Bronchial epithelial cell (primary cell): Measurements from ENCODE around the gene ASIC2. TPM values are rescaled to one million over a fixed set of nuclear protein-coding genes. Genes with fewer than 3 reads are reported as not detected.

Experiments
- DNase-seq: peaks from one replicate; pipeline ENCODE4 v3.0.0-alpha.2; 2010; ENCODE audit warnings: low read depth
- FAIRE-seq: peaks from 2 replicates; lab custom pipeline; 2011; peaks lifted over from hg19 to GRCh38; lab: Jason Lieb, UNC
- H3K27me3 ChIP-seq: 2 replicates; pipeline ENCODE4 v1.5.1; 2011; ENCODE audit warnings: low read length; ENCODE audit not compliant: control insufficient read depth, insufficient read depth
- H3K36me3 ChIP-seq: 2 replicates; pipeline ENCODE4 v1.5.1; 2011; ENCODE audit warnings: low read length; ENCODE audit not compliant: control insufficient read depth, insufficient read depth
- H3K4me3 ChIP-seq: 2 replicates; pipeline ENCODE4 v1.5.1; 2011; ENCODE audit warnings: mild to moderate bottlenecking, low read depth, low read length, control low read depth
- CTCF ChIP-seq: IDR thresholded peaks from 2 replicates; pipeline ENCODE4 v1.5.1; 2011; ENCODE audit warnings: mild to moderate bottlenecking, moderate library complexity, low read length, control low read depth, inconsistent platforms; ENCODE audit not compliant: insufficient read depth, severe bottlenecking
- total RNA-seq: library from RNA; depleted of rRNA; stranded (reverse); fragments of >200 nt; gene quantifications from 2 replicates; pipeline ENCODE4 v1.2.1, GENCODE V29; 2014

Gene ASIC2
- total RNA-seq, 1 donor from 2014 or later = not detected

GRCh38 chr17:33085256-33085655, 207.8 kb downstream of the ASIC2 start:
- H3K36me3 ChIP-seq = no peaks in the 10 kb centered on the region
- peaks cover 3% of the 10 kb centered on the region for H3K27me3 ChIP-seq
- no peak for TF ChIP-seq CTCF
- DNase-seq (no peak), FAIRE-seq (no peak)
- H3K4me3 ChIP-seq = no peak overlapping the region

GRCh38 chr17:33084755-33085154, 208.3 kb downstream of the ASIC2 start:
- FAIRE-seq = no peak
- Histone ChIP-seq H3K36me3 (no peaks in the 10 kb centered on the region), H3K27me3 (peaks cover 3% of the 10 kb centered on the region), H3K4me3 (no peak overlapping the region)
- TF ChIP-seq CTCF = no peak
- DNase-seq = no peak

GRCh38 chr17:33082529-33083173, 210.4 kb downstream of the ASIC2 start:
- FAIRE-seq (no peak), DNase-seq (no peak)
- no peaks in the 10 kb centered on the region for H3K36me3 ChIP-seq
- no peak for TF ChIP-seq CTCF
- H3K4me3 ChIP-seq = no peak overlapping the region
- peaks cover 3% of the 10 kb centered on the region for H3K27me3 ChIP-seq

GRCh38 chr17:33080091-33080490, 213.0 kb downstream of the ASIC2 start:
- no peak for FAIRE-seq
- TF ChIP-seq CTCF = no peak
- no peaks in the 10 kb centered on the region for H3K36me3 ChIP-seq

GRCh38 chr17:33079201-33079600, 213.9 kb downstream of the ASIC2 start:
- TF ChIP-seq CTCF = no peak
- no peak for FAIRE-seq
- H3K27me3 ChIP-seq = no peaks in the 10 kb centered on the region
- H3K36me3 ChIP-seq = no peaks in the 10 kb centered on the region
- no peak overlapping the region for H3K4me3 ChIP-seq
- DNase-seq = no peak

More at GRCh38 chr17:33080091-33080490, 213.0 kb downstream of the ASIC2 start:
- no peaks in the 10 kb centered on the region for H3K27me3 ChIP-seq
- no peak for DNase-seq
- no peak overlapping the region for H3K4me3 ChIP-seq

GRCh38 chr17:33076979-33077378, 216.1 kb downstream of the ASIC2 start:
- H3K27me3 ChIP-seq = no peaks in the 10 kb centered on the region
- no peak overlapping the region for H3K4me3 ChIP-seq
- no peaks in the 10 kb centered on the region for H3K36me3 ChIP-seq
- TF ChIP-seq CTCF = no peak
- DNase-seq = no peak
- FAIRE-seq = no peak
